ENCODE data around the gene ZNRF3. TPM values are rescaled to one million over a fixed set of nuclear protein-coding genes. Genes with fewer than 3 reads are reported as not detected.
"Not testable (repeated sequence)": the region's sequence is repeated elsewhere in the genome, so short reads cannot be mapped to it uniquely, and the experiment has no call there.

The ZNRF3 gene
- total RNA-seq, 2 donors from 2014 or later, result 7.9 to 11.5 TPM

- Histone ChIP-seq H3K27ac (no peak overlapping the region), H3K36me3 (no peaks in the 10 kb centered on the region), H3K27me3 (no peaks in the 10 kb centered on the region), H3K4me1 (peaks cover 0 to 12% of the 10 kb centered on the region in 2 donors), H3K9me3 (peaks cover 0 to 9% of the 10 kb centered on the region in 2 donors), H3K4me3 (no peak overlapping the region)
- no peak for DNase-seq (ENCODE audit: low spot score)
- no peak for TF ChIP-seq CTCF (IDR thresholded peaks at IDR 0.05)
These were observed 59.0 kb downstream of the ZNRF3 start for GRCh38 chr22:28942333-28942732.

GRCh38 chr22:28942801-28943500 is 59.6 kb downstream of the ZNRF3 start:
- Histone ChIP-seq H3K27me3 (no peaks in the 10 kb centered on the region), H3K4me1 (peaks cover 0 to 12% of the 10 kb centered on the region in 2 donors), H3K4me3 (no peak overlapping the region), H3K9me3 (peaks cover 0 to 13% of the 10 kb centered on the region in 2 donors), H3K27ac (no peak overlapping the region), H3K36me3 (no peaks in the 10 kb centered on the region)
- no peak for TF ChIP-seq CTCF (IDR thresholded peaks at IDR 0.05)
- no peak for DNase-seq (ENCODE audit: low spot score)

- no peaks in the 10 kb centered on the region for H3K27me3 ChIP-seq
- no peak for TF ChIP-seq CTCF (IDR thresholded peaks at IDR 0.05)
- DNase-seq (ENCODE audit: low spot score), result no peak
- H3K9me3 ChIP-seq, result peaks cover 0 to 13% of the 10 kb centered on the region in 2 donors
- no peaks in the 10 kb centered on the region for H3K36me3 ChIP-seq
- H3K4me3 ChIP-seq, result no peak overlapping the region
- no peak overlapping the region for H3K27ac ChIP-seq
- H3K4me1 ChIP-seq, result peaks cover 0 to 12% of the 10 kb centered on the region in 2 donors
These were observed 60.1 kb downstream of the ZNRF3 start for GRCh38 chr22:28943501-28943879.

GRCh38 chr22:28947125-28947524 is 63.8 kb downstream of the ZNRF3 start:
- no peak overlapping the region for H3K4me3 ChIP-seq
- no peak for DNase-seq (ENCODE audit: low spot score)
- H3K27me3 ChIP-seq, result no peaks in the 10 kb centered on the region
- H3K9me3 ChIP-seq, result peaks cover 0 to 13% of the 10 kb centered on the region in 2 donors
- no peak overlapping the region for H3K27ac ChIP-seq
- TF ChIP-seq CTCF (IDR thresholded peaks at IDR 0.05), result no peak
- H3K4me1 ChIP-seq, result peaks cover 0 to 19% of the 10 kb centered on the region in 2 donors
- no peaks in the 10 kb centered on the region for H3K36me3 ChIP-seq

DNA sequence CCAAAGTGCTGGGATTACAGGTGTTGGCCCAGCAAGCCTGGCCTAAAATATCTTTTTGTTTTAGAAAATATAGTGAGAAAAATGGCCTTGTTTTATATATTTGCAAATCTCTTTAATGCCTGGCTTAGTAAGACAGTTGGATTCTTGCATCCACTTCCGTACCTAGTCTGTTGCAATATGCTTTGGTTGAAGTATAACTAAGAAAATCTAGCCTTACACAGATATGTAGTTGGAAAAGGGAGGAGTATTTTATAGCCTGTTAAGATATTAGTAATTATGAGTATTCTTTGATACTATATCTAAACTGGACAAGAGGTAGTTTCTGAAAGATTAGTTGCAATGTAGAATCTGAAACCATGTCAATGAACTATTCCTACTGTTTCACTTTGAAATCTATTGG is 65.1 kb downstream of the ZNRF3 start:
- Histone ChIP-seq H3K27me3 (no peaks in the 10 kb centered on the region), H3K4me3 (no peak overlapping the region), H3K4me1 (peaks cover 0 to 11% of the 10 kb centered on the region in 2 donors), H3K36me3 (no peaks in the 10 kb centered on the region), H3K27ac (no peak overlapping the region), H3K9me3 (peaks cover 0 to 13% of the 10 kb centered on the region in 2 donors)
- DNase-seq (ENCODE audit: low spot score), result no peak
- TF ChIP-seq CTCF (IDR thresholded peaks at IDR 0.05), result no peak

GRCh38 chr22:28948860-28949551 is 65.6 kb downstream of the ZNRF3 start:
- H3K4me1 ChIP-seq; H3K36me3 ChIP-seq; H3K4me3 ChIP-seq; H3K27ac ChIP-seq; H3K27me3 ChIP-seq; DNase-seq (ENCODE audit: low spot score): not testable (repeated sequence)
- peaks cover 0 to 13% of the 10 kb centered on the region in 2 donors for H3K9me3 ChIP-seq

Measured in right atrium auricular region (tissue), 2 donors.